Dedifferentiated amniotic fluid mesenchymal stem cell (primary cell): Measurements from ENCODE around the gene PSMA2.

Experiments used
- DNase-seq: peaks from one replicate; pipeline ENCODE4 v3.0.0-alpha.2; 2016; ENCODE audit errors: extremely low spot score

Gene PSMA2

GRCh38 chr7:42940985-42941847 is 9.2 kb upstream of the PSMA2 start:
- peak; percentile 70 for DNase-seq

GRCh38 chr7:42939457-42940240 is 7.7 kb upstream of the PSMA2 start:
- no peak for DNase-seq

- no peak for DNase-seq
These were observed 3.9 kb upstream of the PSMA2 start for GRCh38 chr7:42935861-42936260.

GRCh38 chr7:42934291-42934690 is 2.3 kb upstream of the PSMA2 start:
- DNase-seq: no peak

GRCh38 chr7:42932811-42933591 is 1.0 kb upstream of the PSMA2 start:
- no peak for DNase-seq

- peak; percentile 30 for DNase-seq
These were observed 534 bp downstream of the PSMA2 start for GRCh38 chr7:42931447-42931833.

- DNase-seq: no peak
These were observed 1.1 kb downstream of the PSMA2 start for GRCh38 chr7:42930889-42931288.

- no peak for DNase-seq
These were observed 2.5 kb downstream of the PSMA2 start for GRCh38 chr7:42929449-42929848.

GRCh38 chr7:42928754-42929153 is 3.2 kb downstream of the PSMA2 start:
- DNase-seq: no peak

- no peak for DNase-seq
These were observed 5.8 kb downstream of the PSMA2 start for GRCh38 chr7:42926204-42926603.

GRCh38 chr7:42925630-42926029 is 6.3 kb downstream of the PSMA2 start:
- no peak for DNase-seq

- no peak for DNase-seq
These were observed 7.6 kb downstream of the PSMA2 start for GRCh38 chr7:42924223-42924838.

- DNase-seq: no peak
These were observed 9.8 kb downstream of the PSMA2 start for GRCh38 chr7:42922017-42922753.

GRCh38 chr7:42915356-42915755 is 16.6 kb downstream of the PSMA2 start:
- DNase-seq: peak; percentile 64

- DNase-seq: no peak
These were observed 17.4 kb downstream of the PSMA2 start for GRCh38 chr7:42914421-42915045.

GRCh38 chr7:42914009-42914408 is 18.0 kb downstream of the PSMA2 start:
- DNase-seq: no peak

- DNase-seq: no peak
These were observed 18.4 kb downstream of the PSMA2 start for GRCh38 chr7:42913591-42913990.

GRCh38 chr7:42911454-42912447 is 20.2 kb downstream of the PSMA2 start, which contains the start of gene C7orf25:
C7orf25 (minus strand) TSS chr7:42912070; CDS start chr7:42910900, 1,170 bp downstream.
- DNase-seq: peak; percentile 90

- no peak for DNase-seq
These were observed 21.7 kb downstream of the PSMA2 start for GRCh38 chr7:42910306-42910705.
